AG20443 (cell line): ENCODE results near the gene KCNA10.
"Not testable (repeated sequence)": the region's sequence is repeated elsewhere in the genome, so short reads cannot be mapped to it uniquely, and the experiment has no call there.

Experiments
- DNase-seq: peaks from one replicate; pipeline ENCODE4 v3.0.0; 2012; ENCODE audit warnings: low spot score, mixed read lengths

The KCNA10 gene

GRCh38 chr1:110535985-110536384, 17.0 kb upstream of the KCNA10 start:
- no peak for DNase-seq

GRCh38 chr1:110533230-110533629, 14.3 kb upstream of the KCNA10 start:
- no peak for DNase-seq

GRCh38 chr1:110529011-110529410, 10.0 kb upstream of the KCNA10 start:
- peak; percentile 44 for DNase-seq

- DNase-seq, result no peak
These were observed 7.3 kb upstream of the KCNA10 start for GRCh38 chr1:110526201-110526780.

- DNase-seq, result peak; percentile 62
These were observed 6.2 kb upstream of the KCNA10 start for GRCh38 chr1:110525249-110525595.

- peak; percentile 51 for DNase-seq
These were observed 5.6 kb upstream of the KCNA10 start for GRCh38 chr1:110524311-110525248.

GRCh38 chr1:110523011-110523410, 4.0 kb upstream of the KCNA10 start:
- DNase-seq, result peak; percentile 72

- no peak for DNase-seq
These were observed 3.6 kb upstream of the KCNA10 start for GRCh38 chr1:110522560-110522959.

- DNase-seq, result no peak
These were observed 1.9 kb upstream of the KCNA10 start for GRCh38 chr1:110520827-110521226.

GRCh38 chr1:110515891-110516290, 3.1 kb downstream of the KCNA10 start:
- no peak for DNase-seq

- DNase-seq, result no peak
These were observed 3.9 kb downstream of the KCNA10 start for GRCh38 chr1:110515041-110515440.

GRCh38 chr1:110513511-110513910, 5.5 kb downstream of the KCNA10 start:
- no peak for DNase-seq

GRCh38 chr1:110511436-110511835, 7.5 kb downstream of the KCNA10 start:
- no peak for DNase-seq

- not testable (repeated sequence) for DNase-seq
These were observed 8.1 kb downstream of the KCNA10 start for GRCh38 chr1:110510921-110511320.

GRCh38 chr1:110509655-110510054, 9.3 kb downstream of the KCNA10 start:
- no peak for DNase-seq

GRCh38 chr1:110508028-110508940, 10.7 kb downstream of the KCNA10 start:
- DNase-seq, result peak; percentile 93

GRCh38 chr1:110506541-110506940, 12.4 kb downstream of the KCNA10 start:
- no peak for DNase-seq

- no peak for DNase-seq
These were observed 13.4 kb downstream of the KCNA10 start for GRCh38 chr1:110505596-110505995.

- DNase-seq, result no peak
These were observed 14.7 kb downstream of the KCNA10 start for GRCh38 chr1:110504226-110504625.

- no peak for DNase-seq
These were observed 15.5 kb downstream of the KCNA10 start for GRCh38 chr1:110503471-110503870.

GRCh38 chr1:110502402-110503151, 16.4 kb downstream of the KCNA10 start:
- DNase-seq, result no peak
